Spleen (tissue), 11 donors: ENCODE measurements around the gene ARHGEF12. TPM values are rescaled to one million over a fixed set of nuclear protein-coding genes. Genes with fewer than 3 reads are reported as not detected.

ENCODE experiments used
- DNase-seq: peaks from one replicate; pipeline ENCODE4 v3.0.0-alpha.2; 2020
- H3K27ac ChIP-seq, 8 donors: fragments of 200-600 bp; sonication (generic) in 7 of 8; 1 replicate in 4 of 8; 2 replicates in 4 of 8; pipeline versions ENCODE4 v1.5.0 to v1.8.0; 2016 to 2021; ENCODE audit warnings: inconsistent platforms in 4 of 8, mild to moderate bottlenecking in 4 of 8, moderate library complexity in 1 of 8
- H3K27me3 ChIP-seq, 7 donors: fragments of 200-600 bp; sonication (generic) in 6 of 7; replicated peaks in 1 of 7; 1 replicate in 4 of 7; 2 replicates in 3 of 7; pipeline versions ENCODE4 v1.5.0 to v1.8.0; 2016 to 2021; ENCODE audit warnings: inconsistent platforms in 3 of 7, mild to moderate bottlenecking in 1 of 7
- H3K36me3 ChIP-seq, 6 donors: fragments of 200-600 bp; sonication (generic) in 5 of 6; 1 replicate in 4 of 6; 2 replicates in 2 of 6; pipeline versions ENCODE4 v1.5.0 to v1.8.0; 2016 to 2021; ENCODE audit warnings: inconsistent platforms in 2 of 6
- H3K4me1 ChIP-seq, 6 donors: fragments of 200-600 bp; sonication (generic) in 5 of 6; 1 replicate in 3 of 6; 2 replicates in 3 of 6; pipeline versions ENCODE4 v1.5.0 to v1.8.0; 2016 to 2021; ENCODE audit warnings: inconsistent platforms in 3 of 6
- H3K4me3 ChIP-seq, 8 donors: fragments of 200-600 bp; sonication (generic) in 7 of 8; 1 replicate in 4 of 8; 2 replicates in 4 of 8; pipeline versions ENCODE4 v1.5.0 to v1.8.0; 2016 to 2021; ENCODE audit warnings: inconsistent platforms in 4 of 8, mild to moderate bottlenecking in 4 of 8, moderate library complexity in 2 of 8
- H3K9me3 ChIP-seq, 8 donors: fragments of 200-600 bp; sonication (generic) in 7 of 8; 1 replicate in 4 of 8; 2 replicates in 4 of 8; pipeline versions ENCODE4 v1.5.0 to v1.8.0; 2016 to 2021; ENCODE audit warnings: inconsistent platforms in 4 of 8
- CTCF ChIP-seq, 11 experiments: fragments of 200-600 bp in 7 of 11; fragments of 450-650 bp in 4 of 11; sonication (generic) in 4 of 11; IDR thresholded peaks in 8 of 11; conservative IDR thresholded peaks in 3 of 11; 1 replicate in 7 of 11; 2 replicates in 4 of 11; pipeline versions ENCODE4 v1.4.0 to v1.8.0; 2016 to 2021; ENCODE audit warnings: antibody characterized with exemption in 11 of 11, inconsistent platforms in 4 of 11, mild to moderate bottlenecking in 1 of 11
- POLR2A ChIP-seq, 3 donors: fragments of 450-650 bp; IDR thresholded peaks; one replicate each; pipeline ENCODE4 v1.5.1; 2017; ENCODE audit warnings: antibody characterized with exemption in 3 of 3, mild to moderate bottlenecking in 1 of 3
- POLR2AphosphoS5 ChIP-seq, 3 donors: sonication (generic); formaldehyde crosslinking; IDR thresholded peaks; one replicate each; pipeline ENCODE4 v1.5.1; 2017; ENCODE audit warnings: antibody characterized with exemption in 3 of 3
- WGBS, 5 donors: extraction: QIAGEN DNeasy Blood & Tissue Kit in 3 of 5; methylation state at CpG; one replicate each; pipeline versions ENCODE4 v1.1.5 to v1.1.7; 2013 to 2018; 5-methylcytosine and 5-hydroxymethylcytosine counted together
- intact Hi-C: fragments of 100-400 bp; cut with DNase I; formaldehyde crosslinking; loops from one replicate; pipeline ENCODE4 v1.15.0; 2023; ENCODE audit warnings: low total_unique reads
- polyA plus RNA-seq, 3 donors: library from polyadenylated mRNA; stranded (reverse); fragments of 200-250 nt; gene quantifications; one replicate each; pipeline ENCODE4 v1.2.1, GENCODE V29; 2013
- total RNA-seq, 7 donors: library from RNA; depleted of rRNA in 3 of 7; stranded (reverse); fragments of >200 nt in 3 of 7; fragmentation: NEBNext Ultra II Directional in 4 of 7; extraction: Animal tissue kit (Norgen Biotek cat#: 25700) in 4 of 7; gene quantifications; one replicate each; pipeline versions ENCODE4 v1.1.0 to v1.2.1, GENCODE V29; 2016 to 2021
- donor health status: healthy with polysubstance abuse.
- donor health status: DM: no; HTN: no; CAD: no; lungs with moderate emphysema.
- donor health status: DM: no; HTN: no; CAD: no.
- donor health status: Bipolar disorder and iron deficiency.
- donor health status: healthy.
- donor health status: DM: no; HTN: no; CAD: no.
- donor health status: DM: yes; HTN: yes; CAD: no.

Gene ARHGEF12
- total and polyA plus RNA-seq, 10 donors = 5.6 to 122 (median 88.6) TPM

GRCh38 chr11:120399307-120399706 is 63.1 kb downstream of the ARHGEF12 start:
- TF ChIP-seq POLR2A (IDR thresholded peaks at IDR 0.05) (no peak), CTCF (IDR thresholded peaks at IDR 0.05 in 8 of 11, conservative IDR thresholded peaks at IDR 0.05 in 3 of 11) (no peak)
- Histone ChIP-seq H3K9me3 (no peaks in the 10 kb centered on the region), H3K4me3 (no peak overlapping the region), H3K27ac (no peak overlapping the region), H3K27me3 (no peaks in the 10 kb centered on the region), H3K4me1 (peaks cover 0 to 17% (median 6%) of the 10 kb centered on the region in 6 donors), H3K36me3 (no peaks in the 10 kb centered on the region)
- WGBS, 5 donors = 53 to 85% (median 77%) methylated on average over 2 of the region's 2 CpGs
- intact Hi-C loops = no loop called here
- DNase-seq = no peak

- Histone ChIP-seq H3K4me1 (peaks cover 0 to 23% (median 9%) of the 10 kb centered on the region in 6 donors), H3K36me3 (no peaks in the 10 kb centered on the region), H3K4me3 (no peak overlapping the region), H3K9me3 (no peaks in the 10 kb centered on the region), H3K27ac (peak overlapping the region in 1 of 8 donors; percentile 5), H3K27me3 (no peaks in the 10 kb centered on the region)
- no peak for TF ChIP-seq CTCF (IDR thresholded peaks at IDR 0.05 in 8 of 11, conservative IDR thresholded peaks at IDR 0.05 in 3 of 11)
- TF ChIP-seq POLR2A (IDR thresholded peaks at IDR 0.05) = no peak
- TF ChIP-seq POLR2AphosphoS5 (IDR thresholded peaks at IDR 0.05) = no peak
- DNase-seq = no peak
- WGBS, 5 donors = 72 to 85% (median 78%) methylated on average over 7 of the region's 7 CpGs
- intact Hi-C loops = no loop called here
Measured at GRCh38 chr11:120400564-120401364, 64.6 kb downstream of the ARHGEF12 start.

- no peak for DNase-seq
- peaks cover 0 to 23% (median 9%) of the 10 kb centered on the region in 6 donors for H3K4me1 ChIP-seq
- WGBS, 5 donors = 81 to 90% (median 86%) methylated on average over 1 of the region's 1 CpG
- intact Hi-C loops = no loop called here
- no peak overlapping the region for H3K27ac ChIP-seq
- H3K9me3 ChIP-seq = no peaks in the 10 kb centered on the region
- no peaks in the 10 kb centered on the region for H3K27me3 ChIP-seq
- H3K36me3 ChIP-seq = no peaks in the 10 kb centered on the region
- TF ChIP-seq POLR2A (IDR thresholded peaks at IDR 0.05) (no peak), CTCF (IDR thresholded peaks at IDR 0.05 in 8 of 11, conservative IDR thresholded peaks at IDR 0.05 in 3 of 11) (no peak)
- no peak overlapping the region for H3K4me3 ChIP-seq
Measured at GRCh38 chr11:120401506-120401905, 65.3 kb downstream of the ARHGEF12 start.

- Histone ChIP-seq H3K36me3 (peaks cover 0 to 4% (median 0%) of the 10 kb centered on the region in 6 donors), H3K4me1 (peaks cover 0 to 23% (median 9%) of the 10 kb centered on the region in 6 donors), H3K9me3 (no peaks in the 10 kb centered on the region), H3K27me3 (no peaks in the 10 kb centered on the region), H3K27ac (no peak overlapping the region), H3K4me3 (no peak overlapping the region)
- DNase-seq = no peak
- TF ChIP-seq CTCF (IDR thresholded peaks at IDR 0.05 in 8 of 11, conservative IDR thresholded peaks at IDR 0.05 in 3 of 11) (no peak), POLR2AphosphoS5 (IDR thresholded peaks at IDR 0.05) (no peak), POLR2A (IDR thresholded peaks at IDR 0.05) (no peak)
- intact Hi-C loops = no loop called here
Measured at GRCh38 chr11:120403966-120404365, 67.8 kb downstream of the ARHGEF12 start.
